NOMO-1 (cell line): ENCODE measurements around the gene DVL1.

ENCODE experiments used
- DNase-seq, 2 experiments: peaks; one replicate each; lab custom pipeline; 2025; ENCODE audit not compliant: unreplicated experiment in 2 of 2; lab: John Stamatoyannopoulos, UW

Gene DVL1

DNA sequence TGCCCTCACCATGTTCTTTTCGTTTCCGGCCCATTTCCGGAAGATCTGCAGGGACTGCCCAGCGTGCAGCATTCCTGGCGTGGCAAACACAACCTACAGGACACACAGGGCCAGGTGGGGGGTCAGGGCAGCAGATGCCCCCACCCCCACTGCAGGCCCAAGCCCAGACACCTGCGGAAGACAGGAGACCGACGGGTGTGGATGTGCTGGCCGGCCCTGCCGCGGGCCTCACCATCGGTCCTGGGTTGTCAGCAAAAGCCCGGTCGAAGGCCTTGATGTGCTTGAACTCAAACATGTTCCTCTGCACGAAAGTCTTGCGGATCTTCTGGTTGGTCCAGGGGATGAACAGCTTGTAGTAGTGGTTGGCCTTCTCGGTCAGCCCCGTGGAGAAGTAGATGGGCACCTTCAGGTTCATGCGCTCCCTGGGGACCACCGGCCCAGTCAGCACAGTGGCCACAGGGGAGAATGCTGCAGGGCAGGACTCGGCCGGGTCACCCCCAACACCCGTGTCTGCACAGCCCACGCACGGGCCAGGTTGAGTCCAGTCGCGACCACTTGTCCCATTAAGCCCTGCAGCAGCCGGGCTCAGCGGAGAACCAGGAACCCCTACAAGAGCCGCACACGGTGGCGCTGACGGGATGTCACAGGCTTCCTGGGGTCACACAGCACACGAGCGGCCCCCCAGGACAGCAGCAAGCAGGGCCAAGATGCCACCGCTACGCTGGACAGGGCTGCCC, 35.5 kb downstream of the DVL1 start:
- DNase-seq = no peak

DNA sequence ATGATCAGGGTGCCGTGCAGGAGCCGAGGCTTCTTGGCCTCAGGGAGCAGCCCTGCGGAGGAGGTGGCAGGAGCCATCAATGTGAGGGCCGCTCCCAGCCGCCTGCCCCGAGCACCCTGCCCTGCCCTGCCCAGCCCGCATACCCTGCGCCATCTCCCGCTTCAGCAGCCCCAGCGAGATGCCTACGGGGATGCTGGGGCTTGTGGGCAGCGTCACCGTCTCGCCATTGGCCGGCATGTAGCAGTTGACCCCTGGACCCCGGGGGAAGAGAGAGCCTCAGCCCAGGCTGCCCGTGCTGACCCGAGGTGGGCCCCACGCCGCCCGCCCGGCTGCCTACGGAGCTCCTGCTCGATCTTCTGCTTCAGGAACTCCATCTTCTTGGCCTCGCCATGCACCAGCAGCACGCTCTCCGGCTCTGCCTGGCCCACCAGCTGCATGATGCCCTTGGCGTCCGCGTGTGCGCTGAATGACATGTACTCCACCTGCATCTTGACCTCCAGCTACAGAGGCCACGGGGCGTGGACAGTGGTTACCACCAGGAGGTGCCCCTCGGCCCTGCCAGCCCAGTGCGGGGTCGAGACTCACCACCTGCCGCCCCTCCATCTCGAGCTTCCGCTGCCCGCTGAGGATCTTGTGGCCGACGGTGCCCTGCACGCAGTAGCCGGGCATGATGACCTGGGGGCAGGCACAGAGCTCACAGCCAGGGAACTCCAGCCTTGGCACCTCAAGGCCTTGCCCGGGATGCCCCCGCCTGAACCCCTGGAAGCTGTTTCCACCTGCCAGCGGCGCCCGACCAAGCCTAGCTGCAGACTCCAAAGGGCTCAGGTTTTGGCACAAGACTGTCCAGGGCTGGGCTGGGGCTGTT, 36.5 kb downstream of the DVL1 start:
- no peak for DNase-seq

DNA sequence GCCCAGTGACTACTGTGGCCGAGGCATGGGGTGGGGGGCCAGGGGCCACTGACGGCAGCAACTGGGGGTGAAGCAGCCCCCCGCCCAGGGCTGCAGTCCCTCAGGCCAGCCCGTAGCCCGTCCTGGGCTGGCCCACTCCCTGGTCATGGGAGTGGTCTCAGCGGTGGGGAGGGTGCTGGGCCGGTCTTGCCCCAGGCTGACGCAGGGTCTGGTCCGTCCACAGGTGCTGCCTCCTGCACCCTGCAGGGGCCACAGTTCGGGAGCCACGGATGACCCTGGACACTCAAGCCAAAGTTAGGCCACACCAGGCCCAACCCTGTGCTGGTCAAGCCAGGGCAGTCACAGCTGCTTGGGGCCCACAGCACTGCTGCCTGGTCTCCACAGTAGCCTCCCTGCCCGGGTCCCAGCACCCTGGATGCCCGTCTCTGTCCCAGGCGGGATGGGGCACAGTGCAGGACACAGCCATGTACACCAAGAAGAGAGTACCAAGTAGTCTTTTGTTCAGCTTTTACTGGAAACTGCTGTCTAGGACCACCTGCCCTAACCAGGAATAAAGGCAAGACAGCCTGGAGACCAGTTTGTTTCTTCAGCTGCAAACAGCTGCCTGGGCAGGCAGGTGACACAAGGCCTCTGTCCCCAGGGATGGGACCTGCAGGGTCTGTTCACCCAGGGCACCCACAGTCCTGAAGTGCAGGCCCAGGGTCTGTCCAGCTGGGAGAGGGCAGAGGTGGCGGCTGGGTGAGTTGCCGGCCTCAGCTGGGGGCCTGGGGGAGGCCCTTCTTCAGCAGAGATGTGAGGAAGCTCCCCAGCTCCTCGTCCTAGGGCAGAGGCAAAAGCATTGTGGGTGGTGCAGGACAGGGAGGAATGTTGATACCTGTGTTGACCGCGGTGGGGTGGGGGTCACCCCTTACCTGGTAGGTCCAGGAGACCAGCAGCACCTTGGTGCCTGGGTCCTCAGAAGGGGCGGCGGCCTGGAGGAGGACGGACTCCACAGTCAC, 37.8 kb downstream of the DVL1 start:
- DNase-seq = no peak

DNA sequence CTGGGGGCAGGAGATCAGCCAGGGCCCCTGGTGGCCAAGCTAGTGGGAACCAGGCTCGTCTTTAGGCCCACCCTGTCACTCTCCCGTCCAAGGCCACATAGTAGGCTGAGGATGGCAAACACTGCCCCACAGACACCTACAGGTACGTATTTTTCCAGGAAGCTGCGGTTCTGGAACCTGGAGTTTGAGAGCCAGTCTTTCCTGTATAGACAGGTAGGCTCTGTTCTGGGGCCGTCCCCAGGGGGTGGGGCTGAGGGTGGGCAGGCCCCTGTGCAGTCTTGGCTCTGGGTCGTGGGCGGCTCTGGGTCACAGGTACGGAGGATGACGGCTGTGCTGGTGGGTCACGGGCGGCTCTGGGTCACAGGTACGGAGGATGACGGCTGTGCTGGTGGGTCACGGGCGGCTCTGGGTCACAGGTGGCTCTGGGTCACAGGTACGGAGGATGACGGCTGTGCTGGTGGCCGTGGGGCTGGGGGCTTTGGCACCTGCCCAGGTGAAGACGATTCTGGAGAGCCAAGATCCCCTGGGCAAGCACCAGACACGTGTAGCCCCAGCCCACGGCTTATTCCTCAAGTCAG, 38.7 kb downstream of the DVL1 start:
- DNase-seq = no peak

DNA sequence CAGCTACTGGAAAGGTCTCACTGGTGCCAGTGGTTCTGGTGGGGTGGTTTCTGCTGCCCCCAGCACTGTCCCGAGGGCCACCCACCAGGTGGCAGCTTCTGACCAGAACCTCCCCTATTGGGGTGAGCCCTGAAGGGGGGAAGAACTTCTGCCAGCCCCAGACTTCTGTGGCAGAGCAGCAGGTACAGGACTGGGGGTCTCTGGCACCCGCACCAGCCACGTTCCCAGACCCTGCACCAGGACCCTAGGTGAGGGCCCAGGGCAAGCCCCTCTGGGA, 39.2 kb downstream of the DVL1 start:
- no peak for DNase-seq

DNA sequence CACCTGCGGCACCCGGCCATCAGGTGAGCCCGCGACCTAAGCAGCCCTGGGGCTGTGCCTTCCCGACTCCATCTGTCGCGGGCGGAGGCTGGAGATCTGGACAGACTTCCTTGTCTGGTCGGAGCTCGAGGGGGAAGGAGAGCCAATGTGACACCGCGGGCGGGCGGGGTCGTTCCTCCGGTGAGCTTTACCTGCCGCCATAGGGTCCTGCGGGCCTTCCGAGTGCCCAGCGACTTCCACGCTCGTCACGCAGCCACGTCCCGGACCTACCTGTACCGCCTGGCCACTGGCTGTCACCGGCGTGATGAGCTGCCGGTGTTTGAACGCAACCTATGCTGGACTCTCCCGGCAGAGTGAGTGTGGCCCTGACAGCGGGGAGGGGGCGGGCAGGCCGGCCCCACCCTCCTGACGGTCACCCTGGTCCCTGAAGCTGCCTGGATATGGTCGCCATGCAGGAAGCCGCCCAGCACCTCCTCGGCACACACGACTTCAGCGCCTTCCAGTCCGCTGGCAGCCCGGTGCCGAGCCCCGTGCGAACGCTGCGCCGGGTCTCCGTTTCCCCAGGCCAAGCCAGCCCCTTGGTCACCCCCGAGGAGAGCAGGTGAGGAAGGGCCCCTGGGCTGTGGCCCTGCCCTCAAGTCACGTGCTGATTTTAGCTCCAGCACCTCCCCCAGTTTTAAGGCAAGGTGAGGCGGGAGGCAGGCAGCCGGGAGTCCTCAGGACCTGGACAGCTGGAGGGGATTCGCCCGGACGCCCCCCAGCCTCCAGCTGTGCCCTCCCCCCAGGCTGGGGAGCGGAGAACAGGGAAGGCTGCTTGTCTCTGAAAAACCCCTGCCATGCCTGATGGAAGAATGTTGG, 39.7 kb downstream of the DVL1 start:
- peak in 1 of 2 experiments; percentile 21 for DNase-seq

DNA sequence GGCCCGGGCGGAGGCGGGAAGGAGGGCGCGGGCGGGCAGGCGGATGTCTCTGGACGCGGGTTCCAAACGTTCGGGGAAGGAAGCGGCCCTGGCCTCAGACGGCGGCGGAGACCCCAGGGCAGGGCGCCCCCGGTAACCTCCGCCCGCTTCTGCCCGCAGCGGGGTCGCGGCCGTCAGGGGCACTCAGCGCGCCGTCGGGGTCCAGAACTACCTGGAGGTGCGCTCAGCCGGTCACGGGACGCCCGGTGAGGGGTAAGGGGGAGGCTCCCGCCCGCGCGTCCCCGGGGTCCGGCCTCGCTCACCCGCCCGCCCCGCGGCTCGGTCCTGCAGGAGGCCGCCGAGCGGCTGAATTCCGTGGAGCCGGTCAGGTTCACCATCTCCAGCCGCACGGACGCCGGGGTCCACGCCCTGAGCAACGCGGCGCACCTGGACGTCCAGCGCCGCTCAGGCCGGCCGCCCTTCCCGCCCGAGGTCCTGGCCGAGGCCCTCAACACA, 40.4 kb downstream of the DVL1 start:
- DNase-seq = no peak

DNA sequence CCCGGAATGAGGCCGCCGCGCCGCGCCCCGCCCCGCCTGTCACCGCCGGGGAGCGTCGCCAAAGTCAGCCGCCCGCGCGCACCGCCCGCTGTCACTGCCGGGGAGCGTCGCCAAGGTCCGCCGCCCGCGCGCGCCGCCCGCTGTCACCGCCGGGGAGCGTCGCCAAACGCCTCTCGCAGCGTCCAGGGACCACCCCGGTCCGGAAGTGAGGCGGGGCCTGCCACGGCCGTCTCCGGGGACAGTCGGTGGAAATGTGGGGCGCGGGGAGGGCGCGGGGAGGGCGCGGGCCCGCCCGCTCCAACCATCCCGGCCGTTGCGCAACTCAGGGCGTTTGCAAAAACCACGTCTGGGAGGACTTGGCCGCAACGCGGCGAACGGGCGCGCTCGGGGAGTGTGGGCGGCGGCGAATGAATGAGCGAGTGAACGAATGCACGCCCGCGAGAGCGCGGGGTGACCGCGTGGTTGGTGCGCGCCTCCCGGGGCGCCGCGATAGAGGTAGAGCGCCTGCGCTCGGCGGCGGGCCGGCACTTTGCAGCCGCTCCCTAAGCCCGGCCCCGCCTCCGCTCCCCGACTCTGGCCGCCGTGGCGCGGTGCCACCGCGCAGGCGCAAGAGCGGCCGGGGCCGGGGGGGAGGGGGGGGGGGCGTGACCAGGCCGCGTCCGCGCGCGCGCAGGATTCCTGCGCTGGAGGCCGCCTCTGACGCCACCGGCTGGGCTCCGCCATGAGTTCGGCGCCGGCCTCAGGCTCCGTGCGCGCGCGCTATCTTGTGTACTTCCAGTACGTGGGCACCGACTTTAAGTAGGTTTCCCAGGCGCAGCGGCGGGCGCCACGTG, 41.1 kb downstream of the DVL1 start, which contains the start of the genes ACAP3 and PUSL1:
Gene ACAP3 (minus strand): TSS at position 8 of the 833 bp plus-strand sequence. CDS start 115 bp downstream, outside the sequence.
Gene PUSL1 (plus strand): TSS at position 675 of the 833 bp plus-strand sequence. CDS start 47 bp downstream, at position 722.
- peak; percentile 94 to 97 for DNase-seq

DNA sequence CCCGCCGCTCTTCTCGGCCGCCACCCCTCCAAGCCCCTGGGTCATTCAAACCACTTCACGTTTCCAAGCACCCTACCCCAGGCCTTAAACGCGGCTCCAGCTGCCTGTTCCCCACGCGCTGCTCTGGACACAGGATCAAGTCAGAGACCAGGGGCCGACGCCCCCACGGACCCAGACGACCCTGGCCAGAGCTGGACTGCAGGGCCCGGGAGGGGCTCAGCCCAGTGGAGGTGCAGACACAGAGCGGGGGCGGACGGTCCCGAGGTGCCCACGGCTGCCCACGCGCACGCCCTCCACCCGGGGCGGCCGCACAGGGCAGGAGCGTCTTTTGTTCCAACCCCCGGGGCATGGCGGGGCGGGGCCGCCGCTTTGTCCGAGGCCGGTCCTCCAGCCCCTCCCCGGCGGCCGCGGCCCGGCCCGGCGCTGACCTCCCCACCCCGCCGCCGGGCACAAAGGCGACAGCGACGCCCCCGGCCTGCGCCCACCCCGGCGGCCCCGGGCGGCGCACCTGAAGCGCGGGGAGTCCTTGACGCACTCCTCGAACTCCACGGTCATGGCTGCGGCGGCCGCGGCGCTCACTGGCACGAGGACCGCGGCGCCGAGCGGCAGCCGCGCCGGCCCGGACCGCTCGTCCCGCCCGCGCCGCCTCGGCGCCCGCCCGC, 41.8 kb downstream of the DVL1 start:
- DNase-seq = no peak

DNA sequence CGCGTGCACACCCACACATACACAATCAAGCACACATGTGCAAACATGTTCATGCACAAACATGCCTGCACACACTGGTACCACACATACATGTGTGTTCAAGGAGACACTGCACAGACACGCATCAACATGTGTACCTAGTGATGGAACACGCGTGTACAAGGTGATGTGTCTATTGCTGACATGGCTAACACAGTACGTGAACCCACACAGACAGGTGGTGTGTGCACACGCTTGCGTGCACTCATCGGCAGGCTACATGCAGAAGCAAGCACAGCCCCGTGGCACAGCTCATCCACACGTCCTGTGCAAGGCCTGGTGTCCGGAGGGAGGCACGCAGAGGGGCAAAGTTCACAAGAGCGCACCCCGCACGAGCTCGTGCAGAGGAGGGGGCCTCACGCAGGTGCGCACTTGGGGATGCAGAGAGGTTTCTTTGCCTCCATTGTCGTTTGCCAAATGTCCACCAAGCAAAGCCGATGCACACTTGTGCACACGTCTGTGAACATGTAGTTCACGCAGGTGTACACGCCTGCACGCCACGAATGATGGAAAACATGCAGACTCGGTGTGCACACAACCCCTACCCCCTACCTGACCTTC, 42.5 kb downstream of the DVL1 start:
- DNase-seq = no peak

DNA sequence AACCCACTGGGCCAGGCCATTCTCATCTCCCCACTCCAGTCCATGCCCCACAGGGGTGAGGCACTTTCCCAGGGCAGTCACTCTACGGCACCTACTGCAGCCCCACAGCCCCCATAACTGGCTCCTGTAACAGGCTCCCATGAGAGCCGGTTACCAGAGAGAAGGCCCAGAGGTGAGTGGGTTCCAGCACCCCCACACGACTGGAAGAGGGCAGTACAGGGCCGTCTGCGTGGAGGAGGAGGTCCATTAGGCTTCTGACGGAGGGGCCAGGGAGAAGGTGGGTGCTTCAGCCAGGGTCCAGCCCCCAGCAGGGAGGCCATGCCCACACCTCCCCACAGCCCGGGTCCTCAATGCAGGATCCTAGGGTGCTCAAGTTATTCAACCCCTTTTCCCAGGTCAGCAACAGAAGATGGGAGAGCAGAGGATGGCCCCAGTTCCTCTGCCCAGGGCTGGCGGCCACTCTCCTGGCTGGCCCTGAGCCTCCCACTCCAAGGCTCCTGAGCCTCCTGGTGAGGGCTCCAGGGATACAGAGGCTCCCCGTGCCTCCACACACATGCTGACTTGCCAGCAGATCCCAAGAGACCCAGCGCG, 43.1 kb downstream of the DVL1 start:
- no peak for DNase-seq

DNA sequence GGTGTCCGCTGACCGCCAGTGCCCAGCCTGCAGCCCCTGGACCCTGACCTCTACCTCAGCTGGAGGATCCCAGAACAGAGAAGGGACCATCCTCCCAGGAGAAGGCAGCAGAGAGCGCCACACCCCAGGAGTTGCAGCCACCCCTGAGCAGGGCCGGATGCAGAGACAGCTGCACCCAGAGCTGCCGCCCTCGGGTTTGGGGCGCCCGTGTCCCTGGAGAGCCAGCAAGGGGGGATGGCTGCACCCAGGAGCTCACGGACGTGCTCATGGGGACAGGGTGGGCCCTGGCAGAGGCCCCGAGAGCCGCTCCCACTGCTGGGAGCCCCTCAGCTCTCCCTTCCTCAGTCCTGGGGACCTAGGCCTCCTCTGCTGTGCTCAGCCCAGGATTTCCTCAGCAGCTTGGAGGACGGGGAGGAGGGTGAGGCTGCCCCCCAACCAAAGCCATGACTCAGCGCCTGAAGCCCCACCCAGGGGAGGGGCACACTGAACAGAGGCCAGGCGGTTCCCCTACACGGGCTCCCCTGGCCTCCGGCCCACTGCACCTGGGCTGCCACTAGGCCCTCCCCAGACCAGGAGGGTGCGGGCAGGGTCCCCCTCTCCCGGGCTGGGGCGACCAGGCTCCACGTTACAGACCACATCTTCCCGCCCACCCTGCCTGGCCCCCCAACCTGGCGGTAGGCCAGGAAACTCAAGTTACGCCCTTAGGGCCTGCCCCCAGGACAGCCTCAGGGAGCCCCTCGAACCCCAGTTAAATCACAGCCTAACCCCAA, 43.7 kb downstream of the DVL1 start:
- DNase-seq = peak; percentile 63 to 90

DNA sequence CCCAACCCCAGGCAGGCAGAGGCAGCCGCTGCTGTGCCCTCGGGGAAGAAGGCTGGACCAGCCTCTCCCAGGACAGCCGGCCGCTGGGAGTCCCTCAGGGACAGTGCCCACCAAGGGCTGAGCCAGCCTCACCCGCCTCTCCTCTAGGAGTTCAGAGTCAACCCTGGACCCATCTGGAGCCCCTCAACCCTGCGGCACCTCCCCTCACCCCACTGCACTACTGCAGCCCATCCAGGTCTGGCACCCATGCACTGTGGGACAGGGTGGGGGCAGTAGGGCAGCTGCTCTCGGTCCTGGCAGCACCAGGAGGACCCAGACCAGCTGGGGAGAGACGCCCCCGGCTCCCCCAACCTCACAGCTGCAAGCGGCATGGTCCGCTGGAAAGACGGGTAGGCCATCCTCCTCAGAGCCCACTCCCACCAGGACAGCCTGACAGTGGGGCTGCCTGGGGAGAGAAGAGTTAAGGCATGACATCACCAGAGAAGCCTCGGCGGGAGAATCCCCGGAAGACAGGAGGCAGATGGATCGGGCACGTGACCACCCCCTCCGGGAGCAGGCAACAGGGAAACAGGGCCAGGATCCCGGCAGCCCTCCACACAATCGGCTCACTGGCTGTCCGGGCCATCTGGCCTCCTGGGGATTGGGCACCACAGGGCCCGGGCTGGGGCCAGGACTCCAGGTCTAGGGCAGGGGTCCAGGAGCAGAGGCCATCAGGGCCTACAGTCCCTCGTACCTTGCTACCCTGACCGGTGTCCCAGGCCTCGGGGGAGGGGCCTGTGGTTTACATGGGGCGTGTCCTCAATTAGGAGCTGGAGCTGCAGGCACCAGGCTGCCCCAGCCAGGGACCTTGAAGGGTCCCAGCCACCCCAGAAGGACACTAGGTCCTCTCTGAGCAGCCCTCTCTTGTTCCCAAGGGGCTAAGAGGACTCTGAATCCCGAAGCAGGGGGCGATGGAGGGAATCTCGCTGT, 44.6 kb downstream of the DVL1 start:
- DNase-seq = no peak

DNA sequence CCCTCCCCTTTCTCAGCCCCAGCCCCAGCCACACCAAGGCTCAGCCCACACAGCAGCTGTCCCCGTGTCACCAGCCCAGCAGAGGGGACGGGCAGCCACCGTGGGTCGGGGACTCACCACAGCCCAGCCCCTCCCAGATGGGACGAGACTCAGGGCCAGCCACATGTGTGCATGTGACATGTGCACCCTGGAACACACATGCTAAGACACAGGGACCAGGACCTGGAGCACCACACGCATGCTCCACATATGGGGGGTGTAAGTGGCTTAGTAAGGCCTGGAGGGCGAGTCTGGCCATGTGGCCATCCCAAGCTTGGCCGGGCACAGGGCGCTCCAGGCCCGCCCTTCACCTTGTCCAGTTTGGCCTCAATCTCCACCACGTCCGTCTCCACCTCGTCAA, 45.5 kb downstream of the DVL1 start:
- DNase-seq = no peak

DNA sequence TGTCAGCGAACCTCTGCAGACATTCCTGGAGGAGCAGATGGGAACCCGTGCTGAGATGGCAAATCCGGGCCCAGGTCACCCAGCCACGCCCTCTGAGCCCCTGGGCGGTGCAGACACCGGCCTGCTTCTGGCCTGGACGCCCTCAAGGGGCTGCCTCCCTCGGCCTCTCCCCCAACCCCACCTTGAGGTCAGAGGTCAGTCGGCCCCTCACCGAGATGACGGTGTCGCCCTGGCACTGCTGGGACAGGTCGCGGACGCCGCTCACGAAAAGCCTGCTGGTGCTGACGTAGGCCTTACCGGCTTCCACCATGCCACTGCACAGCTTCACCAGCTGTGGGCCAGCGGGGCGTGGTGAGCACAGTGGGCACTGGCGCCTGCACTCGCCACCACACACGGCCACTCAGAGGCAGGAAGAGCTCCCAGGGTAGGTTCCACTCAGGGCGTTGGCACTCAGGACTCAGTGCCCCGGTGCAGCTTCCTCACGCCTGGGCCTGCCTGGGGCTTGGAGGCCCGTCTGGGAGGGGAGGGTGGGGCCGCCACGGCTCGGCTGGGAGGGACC, 46.2 kb downstream of the DVL1 start:
- DNase-seq = no peak
